HG03175 (cell line): ENCODE measurements around the gene GH1.
A peak's percentile ranks its signal among the peaks of the same experiment; 100 is the strongest.
"Not testable (repeated sequence)": the region's sequence is repeated elsewhere in the genome, so short reads cannot be mapped to it uniquely, and the experiment has no call there.

ENCODE experiments used
- ATAC-seq: cut with Tn5 transposase; IDR thresholded peaks from one replicate; pipeline ENCODE4 v1.9.1; 2021; ENCODE audit warnings: mild to moderate bottlenecking, moderate library complexity; ENCODE audit not compliant: unreplicated experiment

GH1 gene

DNA sequence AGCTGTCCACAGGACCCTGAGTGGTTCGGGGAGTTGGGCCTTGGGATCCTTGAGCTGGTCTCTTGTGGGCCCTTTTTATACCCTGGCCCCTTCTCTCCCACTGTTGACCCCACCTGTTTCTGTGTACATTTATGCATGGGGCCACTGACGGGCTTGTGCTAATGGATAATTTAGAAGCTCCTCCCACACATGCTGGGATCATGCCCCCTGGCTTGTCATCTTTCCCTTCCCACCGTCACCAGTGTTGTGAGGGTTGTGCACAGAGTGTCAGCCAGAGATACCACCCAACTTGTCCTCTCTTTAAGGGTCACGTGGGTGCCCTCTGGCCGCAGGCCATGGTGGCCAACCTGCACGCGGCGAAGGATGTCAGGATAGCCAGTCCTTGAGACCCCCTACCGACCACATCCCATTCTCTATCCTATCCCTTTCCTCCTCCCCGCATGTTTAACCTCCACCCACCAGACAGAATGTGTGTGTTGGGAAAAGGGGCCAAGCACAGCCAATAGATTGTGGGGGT lies at the start of gene GH1:
Gene GH1, minus strand, starts transcription at position 51 of the 517 bp plus-strand sequence. CDS start 63 bp downstream, outside the sequence.
- not testable (repeated sequence) for ATAC-seq

DNA sequence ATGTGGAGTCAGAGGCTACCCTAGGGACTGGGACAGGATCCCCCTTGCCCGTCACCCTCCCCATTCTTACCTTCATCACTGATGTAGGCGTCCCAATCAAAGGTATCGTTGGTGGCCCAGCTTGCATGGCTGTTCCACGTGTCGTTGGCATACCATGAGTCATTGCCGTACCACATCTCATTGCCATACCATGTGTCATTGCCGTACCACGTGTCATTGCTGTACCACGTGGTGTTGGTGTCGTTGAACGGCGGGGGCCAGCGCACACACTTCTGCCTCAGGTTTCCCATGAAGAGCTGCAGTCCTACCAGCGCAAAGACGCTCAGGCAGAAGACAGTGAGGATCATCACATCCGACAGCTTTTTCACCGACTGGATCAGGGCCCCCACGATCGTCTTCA lies 49.3 kb upstream of the GH1 start:
- ATAC-seq: no peak

DNA sequence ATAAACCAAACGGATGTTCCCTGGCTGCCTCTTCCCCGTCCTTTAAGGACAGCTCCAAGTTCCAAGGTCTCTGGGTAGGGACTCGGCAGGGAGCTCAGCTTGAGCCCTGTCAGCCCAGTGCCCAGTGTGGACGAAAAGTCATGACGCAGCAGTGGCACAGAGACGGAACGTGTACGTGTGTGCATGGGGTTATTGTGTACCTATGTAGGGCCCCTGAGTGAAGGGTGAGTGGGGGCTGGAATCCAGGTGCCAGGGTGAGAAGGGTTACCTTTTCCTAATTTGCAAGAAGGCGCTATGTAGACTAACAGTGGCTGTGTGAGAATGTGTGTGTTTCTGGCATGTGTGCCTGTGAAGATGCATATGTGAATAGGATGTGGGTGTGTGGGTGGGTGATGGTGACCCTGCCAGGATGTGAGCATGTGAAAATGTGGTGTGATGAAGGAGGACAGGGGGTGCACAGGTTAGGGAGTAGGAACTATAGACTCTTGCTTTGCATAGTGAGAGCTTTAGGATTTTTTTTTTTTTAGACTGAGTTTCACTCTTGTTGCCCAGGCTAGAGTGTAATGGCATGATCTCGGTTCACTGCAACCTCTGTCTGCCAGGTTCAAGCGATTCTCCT lies 48.1 kb upstream of the GH1 start:
- peak; percentile 77 for ATAC-seq

DNA sequence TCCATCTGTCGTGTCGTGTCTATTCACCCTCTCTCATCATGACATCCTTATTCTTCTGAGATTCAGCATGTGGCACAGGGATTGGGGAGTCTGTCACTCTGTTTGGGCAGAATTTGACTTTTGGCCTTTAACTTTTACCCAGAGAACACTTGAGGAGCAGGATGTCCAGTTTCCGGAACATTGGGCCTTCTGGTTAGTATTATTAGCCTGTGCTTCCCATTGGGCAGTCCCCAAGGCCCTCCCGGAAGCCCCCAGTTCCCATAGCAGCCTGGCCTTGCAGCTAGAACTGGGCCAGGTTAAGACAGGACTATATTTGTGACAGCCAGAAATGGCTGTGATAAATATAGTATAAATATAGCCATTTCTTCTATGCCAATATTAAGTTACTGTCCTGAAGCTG lies 44.5 kb upstream of the GH1 start:
- ATAC-seq: no peak

DNA sequence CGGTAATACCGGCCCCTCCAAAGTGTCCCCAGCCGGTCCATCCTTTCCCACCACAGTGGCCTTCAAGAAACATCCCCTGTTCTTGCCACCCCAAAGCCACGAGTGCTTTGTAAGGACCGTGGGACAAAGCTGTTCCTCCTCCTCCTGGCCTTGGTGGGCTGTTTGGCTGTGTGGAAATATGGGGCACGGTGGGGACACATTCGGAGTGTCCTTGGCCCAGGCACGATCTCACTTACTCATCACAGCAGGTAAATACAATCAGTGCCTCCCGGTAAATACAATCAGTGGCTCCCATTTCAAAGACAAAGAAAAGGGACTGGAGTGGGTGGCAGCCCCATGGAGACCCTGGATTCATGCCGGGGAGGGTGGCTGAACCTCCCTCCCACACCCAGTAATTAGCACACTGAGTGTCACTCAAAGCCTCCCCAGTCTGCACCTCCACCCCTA lies 43.7 kb upstream of the GH1 start:
- ATAC-seq: no peak

DNA sequence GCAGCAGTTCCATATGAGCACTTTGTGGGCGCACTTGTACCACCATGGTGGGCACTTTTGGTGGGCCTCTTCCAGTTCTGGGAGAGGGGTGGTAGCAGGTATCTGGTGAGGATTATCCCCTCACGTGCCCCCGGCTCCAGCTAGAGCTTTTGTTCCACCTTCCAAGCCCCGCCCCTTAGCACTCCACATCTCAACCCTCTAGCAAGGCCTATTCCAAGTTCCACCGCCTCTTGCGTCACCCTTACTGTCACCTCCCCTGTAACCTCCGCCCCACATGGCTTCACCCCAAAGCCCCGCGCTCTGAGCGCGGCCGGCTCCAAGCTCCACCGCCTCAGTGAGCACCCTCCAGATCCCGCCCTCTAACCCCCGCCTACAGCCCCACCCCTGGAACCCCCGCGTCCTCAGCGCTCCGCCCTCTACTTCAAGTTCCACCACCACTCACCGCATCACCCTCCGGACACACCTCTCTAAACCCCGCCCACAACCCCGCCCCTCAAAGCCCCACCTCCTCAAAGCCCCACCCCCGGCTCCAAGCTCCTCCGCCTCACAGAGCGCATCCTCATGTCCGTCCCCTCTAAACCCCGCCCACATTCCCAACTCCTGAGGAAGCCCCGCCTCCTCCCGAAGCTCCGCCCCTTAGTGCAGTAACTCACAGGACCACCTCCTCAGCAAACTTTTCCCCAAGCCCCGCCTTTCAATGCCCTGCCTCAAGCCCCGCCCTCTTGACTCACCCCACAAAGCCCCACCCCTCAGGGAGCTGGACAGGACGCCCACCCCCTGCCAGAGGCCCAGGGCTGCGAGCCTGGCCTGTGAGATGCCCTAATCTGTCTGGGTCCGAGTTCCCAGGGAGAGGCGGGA lies 42.9 kb upstream of the GH1 start:
- no peak for ATAC-seq

DNA sequence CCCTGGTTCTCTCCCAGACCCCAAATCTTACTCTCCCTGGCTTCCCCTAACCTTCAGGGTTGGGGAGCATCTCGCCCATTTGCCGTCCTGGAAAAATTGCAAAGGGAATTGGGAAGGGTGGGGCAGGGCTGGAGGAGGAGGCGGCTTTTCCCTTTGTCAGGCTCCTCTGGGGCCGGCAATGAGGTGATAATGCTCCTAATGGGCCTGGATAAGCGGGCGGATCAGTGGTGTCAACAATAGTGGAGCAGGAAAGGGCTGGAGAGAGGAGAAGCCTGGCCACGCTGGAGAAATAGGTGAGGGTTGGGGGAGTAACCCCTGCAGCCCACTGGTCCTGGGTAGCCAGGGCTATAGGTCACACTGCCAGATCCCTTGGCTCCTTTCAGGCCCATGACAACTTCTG lies 41.8 kb upstream of the GH1 start:
- ATAC-seq: no peak

DNA sequence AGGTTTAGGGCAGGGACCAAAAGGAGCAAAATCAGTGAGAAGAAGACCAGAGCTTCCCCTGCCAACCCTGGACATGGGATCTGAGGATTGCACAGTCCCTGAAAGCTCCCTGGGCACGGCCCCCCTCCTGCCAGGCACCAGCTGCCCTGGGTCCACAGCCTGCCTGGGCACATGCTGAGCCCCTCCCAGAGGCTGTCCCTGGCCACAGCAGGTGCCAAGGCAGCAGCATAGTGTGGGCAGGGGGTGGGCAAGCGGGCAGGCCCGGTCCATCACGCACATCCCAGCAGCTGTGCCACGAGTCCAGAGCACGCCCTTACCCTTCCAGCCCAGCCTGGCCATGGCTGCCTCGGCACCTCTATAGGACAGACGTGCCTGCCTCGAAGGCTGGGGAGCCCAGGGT lies 41.4 kb upstream of the GH1 start:
- no peak for ATAC-seq

DNA sequence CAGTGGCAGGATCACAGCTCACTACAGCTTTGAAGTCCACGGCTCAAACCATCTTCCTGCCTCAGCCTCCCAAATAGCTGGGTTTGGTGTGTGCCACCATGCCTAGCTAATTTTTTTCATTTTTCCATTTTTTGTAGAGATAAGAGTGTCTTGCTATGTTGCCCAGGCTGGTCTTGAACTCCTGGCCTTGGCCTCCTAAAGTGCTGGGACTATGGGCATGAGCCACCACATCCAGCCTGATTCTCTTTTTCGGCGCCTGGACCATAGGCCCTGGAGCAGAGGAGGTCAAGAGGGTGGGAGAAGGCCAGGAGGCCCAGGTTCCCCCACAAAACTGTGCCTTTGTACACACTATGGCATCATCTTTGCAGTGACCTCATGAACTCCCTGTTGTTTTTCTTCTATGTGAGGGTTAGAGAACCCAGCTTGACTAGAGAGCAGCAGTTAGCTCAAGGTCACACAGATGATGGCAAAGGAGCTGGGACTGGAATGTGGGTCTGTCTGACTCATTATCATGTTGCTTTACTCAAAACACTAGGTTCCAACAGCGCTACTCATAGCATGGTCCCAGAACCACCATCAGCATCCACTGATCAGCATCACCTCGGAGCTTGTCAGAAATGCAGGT lies 37.8 kb upstream of the GH1 start:
- no peak for ATAC-seq

DNA sequence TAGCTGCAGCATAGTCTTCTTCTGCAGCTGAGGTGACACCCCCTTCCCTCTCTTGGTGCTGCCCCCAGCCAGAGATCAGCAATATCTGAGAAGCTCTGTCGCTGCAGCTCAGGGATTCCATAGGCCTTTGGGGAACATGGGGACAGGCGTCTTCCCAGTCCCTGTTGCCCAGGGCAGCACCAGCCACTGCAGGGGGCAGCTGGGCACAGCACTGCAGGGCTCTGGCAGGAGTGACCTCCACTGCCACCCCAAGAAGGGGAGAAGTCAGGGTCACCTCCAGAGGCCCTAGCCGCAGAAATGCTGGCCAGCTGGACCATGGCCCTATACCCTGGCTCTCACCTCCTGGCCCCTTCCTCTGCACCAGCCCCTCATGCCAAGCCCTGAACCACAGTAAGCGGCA lies 37.2 kb upstream of the GH1 start:
- no peak for ATAC-seq

DNA sequence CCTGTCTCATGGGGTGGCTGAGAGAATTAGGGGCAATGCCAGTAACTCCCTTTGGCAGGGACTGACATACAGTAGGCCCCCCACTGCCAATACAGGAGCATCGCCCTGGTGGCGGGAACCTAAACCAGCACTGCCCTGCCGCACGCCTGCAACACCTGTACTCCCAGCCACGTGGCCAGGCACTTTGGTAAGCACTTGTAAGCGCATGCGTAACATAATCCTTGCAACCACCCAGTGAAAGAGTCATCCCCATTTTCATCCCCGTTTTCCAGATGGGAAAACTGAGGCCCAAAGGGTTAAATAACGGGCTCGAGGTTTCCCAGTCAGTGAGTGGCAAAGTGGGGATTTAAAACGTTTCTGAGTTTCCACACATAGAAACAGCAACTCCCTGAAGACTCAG lies 36.6 kb upstream of the GH1 start:
- no peak for ATAC-seq

DNA sequence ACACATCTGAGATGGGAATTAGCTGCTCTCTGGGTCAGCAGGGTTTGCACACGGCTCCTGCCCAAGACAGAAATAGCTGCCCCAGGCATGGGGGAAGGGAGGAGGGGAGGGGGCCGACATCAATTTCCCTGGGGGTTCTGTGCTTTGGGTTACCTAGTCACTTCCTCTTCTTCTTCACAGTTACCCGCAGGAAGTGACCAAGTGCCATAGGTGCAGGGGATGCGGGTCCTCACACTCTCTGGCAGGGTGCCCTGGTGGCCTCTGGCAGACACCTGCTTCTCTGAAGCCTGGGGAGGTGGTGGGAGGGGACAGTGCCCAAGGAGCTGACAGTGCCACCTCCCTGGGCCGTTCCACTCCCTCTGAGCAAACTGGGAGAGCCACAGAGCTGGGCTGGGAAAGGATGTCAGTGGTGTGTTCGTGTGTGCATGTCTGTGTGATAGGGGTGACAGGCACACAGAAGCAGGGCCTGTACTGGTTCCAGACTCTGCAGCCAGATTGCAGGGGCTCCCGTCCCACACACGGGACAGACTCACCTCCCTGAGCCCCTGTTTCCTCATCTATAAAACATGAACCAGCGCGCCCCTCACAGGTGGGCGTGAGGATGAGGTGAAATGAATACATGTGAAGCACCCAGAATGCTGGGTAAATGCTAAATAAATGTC lies 35.9 kb upstream of the GH1 start:
- ATAC-seq: peak; percentile 70

DNA sequence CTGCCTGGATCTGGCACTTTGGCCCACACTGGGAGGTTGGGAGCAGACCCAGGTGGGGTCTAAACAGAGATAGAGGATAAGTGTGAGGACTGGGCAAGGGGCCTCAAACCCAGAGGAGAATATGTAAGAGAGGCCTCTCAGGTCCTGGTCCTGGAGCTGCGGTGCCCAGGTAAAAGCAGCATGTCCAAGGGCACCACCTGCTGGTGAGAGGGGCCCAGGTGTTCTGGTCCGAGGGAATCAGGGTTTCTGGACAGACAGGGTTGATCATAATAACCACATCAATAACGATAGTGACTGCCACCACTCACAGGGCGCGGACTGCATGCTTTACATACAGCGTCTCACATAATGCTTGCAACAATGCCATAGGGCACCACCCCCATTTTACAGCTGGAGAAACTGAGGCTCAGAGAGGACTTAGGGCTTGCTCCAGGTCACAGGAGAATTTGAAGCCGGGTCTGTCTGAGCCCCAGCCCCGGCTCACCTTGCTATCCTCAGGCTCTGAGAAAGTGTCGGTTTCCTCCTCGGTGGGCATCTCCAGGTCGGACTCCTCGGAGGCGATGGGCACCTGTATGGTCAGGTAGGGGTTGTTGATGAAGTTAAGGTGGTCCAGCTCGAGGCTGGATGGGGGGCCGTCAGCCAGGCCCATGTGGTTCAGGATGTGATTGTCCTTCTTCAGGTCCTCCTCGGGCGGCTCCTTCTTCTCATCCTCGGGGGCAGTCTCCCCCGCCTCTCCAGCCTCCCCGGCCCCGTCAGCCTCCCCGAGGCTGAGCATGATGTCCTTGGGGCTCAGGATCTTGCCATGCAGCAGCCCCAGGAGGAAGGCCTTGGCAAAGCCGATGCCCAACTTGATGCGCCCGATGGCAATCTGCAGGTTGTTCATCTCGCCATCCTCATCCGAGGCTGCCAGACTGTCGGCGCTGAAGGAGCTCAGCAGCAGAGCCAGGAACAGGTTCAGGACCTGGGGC lies 32.6 kb upstream of the GH1 start:
- ATAC-seq: no peak

DNA sequence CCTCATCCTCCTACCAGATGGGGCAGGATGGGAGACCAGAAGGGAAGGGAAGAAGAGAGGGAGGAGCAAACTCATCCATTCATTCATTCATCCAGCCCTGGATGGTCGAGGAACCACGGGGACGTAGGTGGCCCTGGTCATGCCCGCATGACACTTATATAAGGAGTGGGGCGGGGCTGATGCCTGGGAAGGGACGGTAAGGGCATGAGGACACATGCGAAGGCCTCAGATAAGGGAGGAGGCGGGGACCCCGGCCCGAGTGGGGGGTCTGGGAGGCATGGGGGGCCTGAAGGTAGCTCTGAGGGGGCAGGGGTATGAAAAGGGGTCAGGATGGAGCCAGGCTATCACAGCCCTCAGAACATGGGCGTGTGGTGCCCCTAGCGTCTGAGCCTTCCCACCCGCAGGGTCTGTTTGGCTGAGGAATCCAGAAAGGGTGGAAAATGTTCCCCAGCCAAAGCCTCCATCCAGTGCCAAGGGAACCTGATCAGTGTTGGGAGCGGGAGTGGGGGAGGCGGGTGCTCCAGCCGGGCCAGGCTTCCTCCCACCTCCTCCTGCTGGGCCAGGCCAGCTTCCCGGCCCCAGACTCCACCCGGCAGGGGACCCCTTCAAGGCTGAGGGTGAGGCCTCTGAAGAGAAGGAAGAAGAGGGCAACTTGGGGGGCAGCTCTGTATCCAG lies 31.1 kb upstream of the GH1 start:
- ATAC-seq: no peak

DNA sequence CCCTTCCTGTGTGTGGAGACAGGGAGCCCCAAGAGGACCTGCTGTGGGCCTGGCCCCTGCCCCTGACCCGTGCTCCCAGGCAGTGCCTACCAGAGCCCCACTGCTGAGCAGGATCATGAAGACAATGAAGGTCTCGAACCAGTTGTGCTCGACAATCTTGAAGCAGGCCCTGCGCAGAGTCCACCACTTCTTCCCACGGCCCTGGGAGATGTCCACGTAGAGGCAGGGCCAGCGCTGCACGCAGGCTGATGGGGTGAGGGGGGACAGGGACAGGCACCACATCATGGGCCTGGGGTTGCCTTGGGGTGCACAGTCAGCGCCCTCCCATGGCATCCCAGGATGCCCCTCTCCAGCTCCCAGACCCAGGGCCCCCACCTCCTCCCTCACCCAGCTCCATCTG lies 29.9 kb upstream of the GH1 start:
- no peak for ATAC-seq

DNA sequence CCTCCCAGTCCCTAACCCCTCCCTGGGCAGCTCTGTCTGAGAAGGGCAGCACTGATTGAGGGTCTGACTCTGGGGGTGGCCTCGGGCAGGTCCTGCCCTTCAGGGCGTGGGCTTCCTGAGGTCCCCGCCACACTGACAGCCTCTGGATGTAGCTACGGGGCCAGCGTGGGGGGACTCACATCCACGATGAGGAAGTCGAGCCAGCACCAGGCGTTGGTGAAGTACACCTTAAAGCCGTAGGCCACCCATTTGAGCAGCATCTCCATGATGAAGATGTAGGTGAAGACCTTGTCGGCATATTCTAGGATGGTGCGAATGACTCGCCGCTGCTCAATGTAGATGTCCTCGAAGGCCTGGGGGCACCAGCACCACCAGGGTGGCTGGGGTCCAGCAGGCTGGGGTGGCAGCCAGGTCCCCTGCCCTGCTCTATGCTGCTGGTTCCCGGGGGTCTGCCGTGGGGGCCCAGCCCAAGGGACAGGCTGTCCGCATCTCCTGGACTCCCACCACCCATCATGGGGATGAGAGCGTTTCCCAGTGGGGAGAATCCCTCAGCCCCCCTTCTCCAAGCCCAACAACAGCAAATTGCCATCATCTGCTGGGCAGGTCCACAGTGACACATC lies 29.2 kb upstream of the GH1 start:
- no peak for ATAC-seq

DNA sequence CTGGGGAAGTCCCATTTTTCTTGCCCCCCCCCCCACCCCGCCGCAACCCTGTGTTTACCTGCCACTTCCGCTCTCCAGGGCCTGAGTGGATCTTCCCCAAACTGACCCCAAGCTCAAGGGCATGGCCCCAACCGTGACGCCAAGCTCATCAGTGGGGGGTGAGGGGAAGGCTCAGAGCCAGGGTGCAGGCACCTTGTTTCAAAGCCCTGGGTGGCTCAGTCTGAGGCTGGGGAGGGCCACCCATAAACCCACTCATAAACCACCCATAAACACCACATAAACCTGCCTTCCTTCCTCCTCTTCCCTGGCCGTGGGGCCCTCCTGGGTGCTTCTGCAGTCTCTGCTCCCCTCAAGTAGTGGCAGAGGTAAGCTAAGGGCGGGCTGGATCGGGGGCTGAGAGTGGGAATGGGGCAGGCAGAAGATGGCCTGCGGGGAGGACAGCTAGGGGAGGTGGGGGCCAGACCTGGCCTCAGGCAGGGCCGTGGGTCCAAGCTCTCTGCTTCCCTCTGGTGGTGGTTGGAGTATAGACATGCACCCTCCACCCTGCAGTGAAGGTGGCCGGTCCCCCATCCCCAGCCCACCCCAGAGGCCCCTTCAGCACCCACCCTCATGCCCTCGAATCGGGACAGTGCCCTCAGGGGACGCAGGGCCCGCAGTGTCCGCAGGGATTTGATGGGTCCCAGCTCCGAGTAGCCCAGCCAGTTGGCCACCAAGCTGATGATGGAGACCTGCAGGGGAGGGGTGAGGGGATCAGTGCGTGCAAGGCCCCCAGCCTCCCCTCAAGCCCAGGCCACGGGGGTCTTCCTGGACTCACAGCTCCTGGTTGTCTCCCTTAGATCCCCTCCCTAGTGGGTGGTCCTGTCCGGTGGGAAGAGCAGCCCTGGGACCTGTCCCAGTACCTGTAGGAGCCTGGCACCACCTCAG lies 28.1 kb upstream of the GH1 start:
- ATAC-seq: peak; percentile 66
